GM10847 (cell line): ENCODE results near the gene STIM1.

ENCODE experiments used
- POLR2A ChIP-seq: IDR thresholded peaks from 2 replicates; pipeline ENCODE4 v1.6.1; 2011; ENCODE audit not compliant: insufficient read length; ENCODE audit errors: extremely low read depth

The STIM1 gene

DNA sequence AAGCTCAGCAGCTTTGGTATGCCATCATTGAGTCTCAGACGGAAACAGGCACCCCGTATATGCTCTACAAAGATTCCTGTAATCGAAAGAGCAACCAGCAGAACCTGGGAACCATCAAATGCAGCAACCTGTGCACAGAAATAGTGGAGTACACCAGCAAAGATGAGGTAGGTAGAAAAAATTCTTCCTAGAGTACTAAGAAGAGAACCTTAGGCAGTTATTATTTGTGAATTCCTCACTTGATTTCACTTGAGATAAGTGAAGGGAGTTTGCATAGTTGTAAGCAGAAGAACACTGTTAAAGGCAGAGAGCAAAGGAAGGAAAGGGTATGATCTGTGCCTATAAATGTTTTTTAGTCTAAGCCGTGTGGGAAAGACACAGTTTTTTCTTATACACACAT lies 267.8 kb downstream of the STIM1 start:
- no peak for TF ChIP-seq POLR2A

DNA sequence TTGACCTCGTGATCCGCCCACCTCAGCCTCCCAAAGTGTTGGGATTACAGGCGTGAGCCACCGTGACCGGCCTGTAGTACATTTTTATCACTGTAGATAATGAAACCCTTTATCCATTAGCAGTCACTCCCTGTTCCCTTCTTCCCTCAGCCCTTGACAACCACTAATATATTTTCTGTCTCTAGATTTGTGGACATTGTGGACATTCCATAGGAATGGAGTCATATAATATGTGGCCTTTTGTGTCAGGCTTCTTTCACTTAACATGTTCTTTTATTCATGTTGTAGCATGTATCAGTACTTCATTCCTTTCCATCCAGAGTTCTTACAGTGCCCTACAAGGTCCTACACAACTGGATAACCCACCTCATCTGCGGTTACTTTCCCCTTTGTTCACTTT lies 269.7 kb downstream of the STIM1 start:
- no peak for TF ChIP-seq POLR2A

DNA sequence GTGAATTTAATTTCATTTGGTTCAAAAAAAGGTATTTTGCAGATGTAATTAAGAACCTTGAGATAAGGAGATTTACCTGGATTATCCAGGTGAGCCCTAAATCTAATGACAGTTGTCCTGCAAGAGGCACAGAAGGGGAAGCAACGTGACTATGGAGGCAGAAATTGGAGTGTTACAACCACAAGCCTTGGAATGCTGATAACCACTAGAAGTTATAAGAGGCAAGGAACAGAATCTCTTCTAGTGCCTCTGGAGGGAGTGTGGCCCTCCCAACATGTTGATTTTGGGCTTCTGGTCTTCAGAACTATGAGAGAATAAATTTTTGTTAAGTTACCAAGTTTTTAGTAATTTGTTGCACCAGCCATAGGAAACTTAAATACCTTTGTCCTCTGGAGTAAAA lies 271.9 kb downstream of the STIM1 start:
- no peak for TF ChIP-seq POLR2A

DNA sequence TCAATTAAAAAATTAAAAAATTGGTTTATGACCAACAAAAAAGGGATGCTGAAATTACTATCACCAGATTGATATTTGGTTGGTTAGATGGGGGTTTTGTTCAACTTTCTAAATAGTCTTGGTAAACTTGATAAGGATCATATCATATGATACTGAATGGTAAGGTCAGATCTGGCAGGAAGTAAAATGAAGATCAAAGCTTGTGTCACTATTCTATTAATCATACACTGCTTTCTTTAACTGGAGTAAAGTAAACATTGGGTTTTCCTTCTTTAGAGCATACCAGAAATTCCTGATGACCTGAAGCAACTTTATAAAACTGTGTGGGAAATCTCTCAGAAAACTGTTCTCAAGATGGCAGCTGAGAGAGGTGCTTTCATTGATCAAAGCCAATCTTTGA lies 279.3 kb downstream of the STIM1 start:
- no peak for TF ChIP-seq POLR2A

DNA sequence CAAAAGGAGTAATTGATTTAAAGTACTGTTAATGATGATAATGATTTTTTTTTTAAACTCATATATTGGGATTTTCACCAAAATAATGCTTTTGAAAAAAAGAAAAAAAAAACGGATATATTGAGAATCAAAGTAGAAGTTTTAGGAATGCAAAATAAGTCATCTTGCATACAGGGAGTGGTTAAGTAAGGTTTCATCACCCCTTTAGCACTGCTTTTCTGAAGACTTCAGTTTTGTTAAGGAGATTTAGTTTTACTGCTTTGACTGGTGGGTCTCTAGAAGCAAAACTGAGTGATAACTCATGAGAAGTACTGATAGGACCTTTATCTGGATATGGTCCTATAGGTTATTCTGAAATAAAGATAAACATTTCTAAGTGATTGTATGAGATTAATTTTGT lies 283.0 kb downstream of the STIM1 start:
- TF ChIP-seq POLR2A: no peak

DNA sequence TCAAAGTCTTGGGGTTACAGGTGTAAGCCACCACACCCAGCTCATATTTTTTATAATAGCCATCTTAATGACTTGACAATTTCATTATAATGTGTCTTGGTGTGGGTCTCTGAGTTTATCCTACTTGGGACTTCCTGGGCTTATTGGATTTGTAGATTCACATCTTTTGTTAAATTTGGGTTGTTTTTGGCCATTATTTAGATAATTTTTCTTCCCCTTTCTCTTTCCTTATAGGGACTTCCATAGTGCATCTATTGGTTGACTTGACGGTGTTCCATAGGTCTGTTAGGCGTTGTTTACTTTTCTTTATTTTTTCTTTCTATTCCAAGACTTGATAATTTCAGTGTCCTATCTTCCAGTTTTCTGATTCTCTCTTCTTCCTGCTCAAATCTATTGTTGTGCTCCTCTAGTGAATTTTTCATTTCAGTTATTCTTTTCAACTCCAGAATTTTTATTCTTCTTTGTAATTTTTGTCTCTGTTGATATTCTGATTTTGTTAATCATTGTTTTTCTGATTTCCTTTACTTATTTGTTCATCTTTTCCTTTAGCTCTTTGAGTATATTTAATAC lies 284.7 kb downstream of the STIM1 start:
- no peak for TF ChIP-seq POLR2A
